ENCODE results near the gene SLC28A2.
"Not testable (repeated sequence)": the region's sequence is repeated elsewhere in the genome, so short reads cannot be mapped to it uniquely, and the experiment has no call there.

The SLC28A2 gene

GRCh38 chr15:45263854-45264253 is 11.8 kb downstream of the SLC28A2 start:
- DNase-seq, result no peak

- no peak for DNase-seq
Observed at GRCh38 chr15:45265506-45265905, 13.5 kb downstream of the SLC28A2 start.

GRCh38 chr15:45268135-45268534 is 16.1 kb downstream of the SLC28A2 start:
- DNase-seq, result peak; percentile 9

- no peak for DNase-seq
Observed at GRCh38 chr15:45274636-45275380, 22.8 kb downstream of the SLC28A2 start.

- peak; percentile 22 for DNase-seq
Observed at GRCh38 chr15:45276831-45277230, 24.8 kb downstream of the SLC28A2 start.

- peak; percentile 98 for DNase-seq
Observed at GRCh38 chr15:45279024-45279698, 27.1 kb downstream of the SLC28A2 start.

GRCh38 chr15:45285413-45285812 is 33.4 kb downstream of the SLC28A2 start:
- DNase-seq, result no peak

- DNase-seq, result no peak
Observed at GRCh38 chr15:45287390-45287956, 35.4 kb downstream of the SLC28A2 start.

GRCh38 chr15:45288947-45289346 is 36.9 kb downstream of the SLC28A2 start:
- DNase-seq, result no peak

- DNase-seq, result no peak
Observed at GRCh38 chr15:45291822-45292582, 40.0 kb downstream of the SLC28A2 start.

- DNase-seq, result not testable (repeated sequence)
Observed at GRCh38 chr15:45293326-45293725, 41.3 kb downstream of the SLC28A2 start.

GRCh38 chr15:45298964-45299378 is 46.9 kb downstream of the SLC28A2 start:
- DNase-seq, result not testable (repeated sequence)

- no peak for DNase-seq
Observed at GRCh38 chr15:45304711-45305110, 52.7 kb downstream of the SLC28A2 start.

- no peak for DNase-seq
Observed at GRCh38 chr15:45306105-45306504, 54.1 kb downstream of the SLC28A2 start.

GRCh38 chr15:45307230-45307924 is 55.3 kb downstream of the SLC28A2 start:
- peak; percentile 2 for DNase-seq

GRCh38 chr15:45314117-45314516 is 62.1 kb downstream of the SLC28A2 start:
- DNase-seq, result not testable (repeated sequence)

GRCh38 chr15:45314960-45315359 is 62.9 kb downstream of the SLC28A2 start:
- DNase-seq, result no peak

GRCh38 chr15:45319472-45320214 is 67.6 kb downstream of the SLC28A2 start:
- DNase-seq, result no peak

GRCh38 chr15:45320581-45321205 is 68.7 kb downstream of the SLC28A2 start:
- no peak for DNase-seq

- DNase-seq, result no peak
Observed at GRCh38 chr15:45326280-45326679, 74.2 kb downstream of the SLC28A2 start.

GRCh38 chr15:45326741-45327140 is 74.7 kb downstream of the SLC28A2 start:
- no peak for DNase-seq
